CD4-positive, alpha-beta T cell (primary cell): Measurements from ENCODE around the gene ZNF423. TPM values are rescaled to one million over a fixed set of nuclear protein-coding genes. Genes with fewer than 3 reads are reported as not detected.
"Not testable (repeated sequence)": the region's sequence is repeated elsewhere in the genome, so short reads cannot be mapped to it uniquely, and the experiment has no call there.

Experiments used
- ATAC-seq: fragments of 200-7000 bp; cut with Tn5 transposase; one replicate; pipeline ENCODE4 v1.10.0; 2022; ENCODE audit warnings: mild to moderate bottlenecking; ENCODE audit not compliant: poor library complexity
- CTCF ChIA-PET: fragments of 350-600 bp; sonication (Branson Sonifier 250); formaldehyde crosslinking; loops from one replicate; lab custom pipeline; 2021; ENCODE audit warnings: antibody characterized with exemption, inconsistent platforms; lab: Charles Lee
- POLR2A ChIA-PET: fragments of 350-600 bp; sonication (Branson Sonifier 250); formaldehyde crosslinking; loops from one replicate; lab custom pipeline; 2021; ENCODE audit warnings: antibody characterized with exemption, inconsistent platforms; lab: Charles Lee
- DNase-seq, 14 experiments: peaks; one replicate each; pipeline ENCODE4 v3.0.0-alpha.2; 2013 to 2020; ENCODE audit warnings: mixed read lengths in 2 of 14
- H3K27ac ChIP-seq, 2 donors: one replicate each; pipeline versions ENCODE4 v1.5.1 to v1.7.0; 2013; ENCODE audit warnings: low read length in 2 of 2, low read depth in 1 of 2, mild to moderate bottlenecking in 1 of 2
- H3K27me3 ChIP-seq, 2 experiments: 1 replicate in 1 of 2; 2 replicates in 1 of 2; pipeline versions ENCODE4 v1.6.1 to v1.7.0; 2013; ENCODE audit warnings: low read length in 2 of 2, control low read depth in 1 of 2, mild to moderate bottlenecking in 1 of 2, moderate library complexity in 1 of 2; ENCODE audit not compliant: insufficient read depth in 2 of 2, control insufficient read depth in 1 of 2
- H3K36me3 ChIP-seq: one replicate; pipeline ENCODE4 v1.6.1; 2013; ENCODE audit warnings: low read length, control low read depth; ENCODE audit not compliant: insufficient read depth
- H3K4me1 ChIP-seq: one replicate; pipeline ENCODE4 v1.6.1; 2013; ENCODE audit warnings: low read length, control low read depth; ENCODE audit not compliant: insufficient read depth
- H3K4me3 ChIP-seq: one replicate; pipeline ENCODE4 v1.5.1; 2013; ENCODE audit warnings: mild to moderate bottlenecking, low read length, moderate library complexity
- H3K9me3 ChIP-seq, 2 experiments: 1 replicate in 1 of 2; 2 replicates in 1 of 2; pipeline versions ENCODE4 v1.6.1 to v1.7.0; 2013; ENCODE audit warnings: low read length in 2 of 2, mild to moderate bottlenecking in 2 of 2, control low read depth in 1 of 2, moderate library complexity in 1 of 2; ENCODE audit not compliant: control insufficient read depth in 1 of 2, insufficient read depth in 1 of 2
- H3K27ac Mint-ChIP-seq: one replicate; pipeline ENCODE4 v1.8.0; 2020; ENCODE audit warnings: mixed read lengths
- H3K27me3 Mint-ChIP-seq: one replicate; pipeline ENCODE4 v1.8.0; 2021; ENCODE audit warnings: mixed read lengths
- H3K36me3 Mint-ChIP-seq: one replicate; pipeline ENCODE4 v1.8.0; 2021; ENCODE audit warnings: low read depth, mixed read lengths
- H3K4me1 Mint-ChIP-seq: one replicate; pipeline ENCODE4 v1.8.0; 2021; ENCODE audit warnings: low read depth, mixed read lengths
- H3K4me3 Mint-ChIP-seq: one replicate; pipeline ENCODE4 v1.8.0; 2020; ENCODE audit warnings: mild to moderate bottlenecking, mixed read lengths
- H3K9me3 Mint-ChIP-seq: one replicate; pipeline ENCODE4 v1.8.0; 2020; ENCODE audit warnings: mixed read lengths
- CTCF ChIP-seq: fragments of 200-600 bp; IDR thresholded peaks from one replicate; pipeline ENCODE4 v1.8.0; 2022; ENCODE audit warnings: antibody characterized with exemption, mild to moderate bottlenecking
- intact Hi-C, 2 experiments: fragments of 100-400 bp; cut with DNase I in 1 of 2; cut with micrococcal nuclease in 1 of 2; formaldehyde crosslinking; loops; one replicate each; pipeline versions ENCODE4 v1.15.1 to v1.9.0; 2023 to 2025; cut with DNase I, micrococcal nuclease
- total RNA-seq, 174 experiments: library from RNA in 2 of 174; stranded (reverse) in 2 of 174; gene quantifications; one replicate each; pipeline ENCODE4 v1.2.3 and lab custom pipeline; 2021 to 2026

Gene ZNF423
- total RNA-seq, 2 experiments from 2014 or later: not detected

DNA sequence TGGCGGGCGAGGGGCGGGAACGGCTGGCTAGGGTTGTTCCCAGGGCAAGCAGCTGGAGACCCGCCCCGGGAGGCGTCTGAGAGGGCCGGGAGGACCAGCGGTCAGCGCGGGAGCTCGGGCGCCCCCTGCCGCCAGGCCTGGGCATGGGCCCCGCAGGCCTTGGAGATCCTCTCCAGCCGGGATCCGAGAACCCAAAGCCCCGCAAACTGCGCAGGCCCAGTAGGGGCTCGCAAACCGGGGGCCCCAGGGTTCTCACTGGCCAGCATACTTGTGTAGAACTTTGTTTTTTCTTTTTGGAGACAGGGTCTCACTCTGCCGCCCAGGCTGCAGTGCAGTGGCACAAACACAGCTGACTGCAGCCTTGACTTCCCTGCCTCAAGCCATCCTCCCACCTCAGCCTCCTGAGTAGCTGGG lies 20.8 kb upstream of the ZNF423 start:
- no peak overlapping the region for H3K27ac Mint-ChIP-seq
- Histone ChIP-seq H3K4me1 (peaks cover 3% of the 10 kb centered on the region), H3K27me3 (peaks cover 20 to 34% of the 10 kb centered on the region in 2 experiments), H3K9me3 (peaks cover 0 to 3% of the 10 kb centered on the region in 2 experiments), H3K27ac (no peak overlapping the region), H3K4me3 (no peak overlapping the region), H3K36me3 (no peaks in the 10 kb centered on the region)
- TF ChIP-seq CTCF: peak; percentile 51
- ChIA-PET POLR2A (no interaction called here), CTCF (no interaction called here)
- no peak overlapping the region for H3K4me3 Mint-ChIP-seq
- H3K4me1 Mint-ChIP-seq: no peaks in the 10 kb centered on the region
- no peaks in the 10 kb centered on the region for H3K9me3 Mint-ChIP-seq
- DNase-seq (peak in 4 of 14 experiments; percentile 11 to 40 (median 31)), ATAC-seq (no peak)
- H3K27me3 Mint-ChIP-seq: peaks cover 73% of the 10 kb centered on the region
- H3K36me3 Mint-ChIP-seq: no peaks in the 10 kb centered on the region
- intact Hi-C loops: loop anchor here in 1 of 2 experiments (5.0 kb wide), 1 partner anchor 469 kb away; no protein-coding TSS in a partner anchor

- Histone ChIP-seq H3K27ac (no peak overlapping the region), H3K27me3 (peaks cover 20 to 34% of the 10 kb centered on the region in 2 experiments), H3K9me3 (peaks cover 0 to 2% of the 10 kb centered on the region in 2 experiments), H3K36me3 (no peaks in the 10 kb centered on the region), H3K4me3 (no peak overlapping the region), H3K4me1 (peaks cover 3% of the 10 kb centered on the region)
- Mint-ChIP-seq H3K4me1 (no peaks in the 10 kb centered on the region), H3K27me3 (peaks cover 68% of the 10 kb centered on the region), H3K27ac (no peak overlapping the region), H3K36me3 (no peaks in the 10 kb centered on the region), H3K4me3 (no peak overlapping the region), H3K9me3 (no peaks in the 10 kb centered on the region)
- CTCF ChIA-PET: no interaction called here
- intact Hi-C loops: loop anchor here in 1 of 2 experiments (5.0 kb wide), 1 partner anchor 469 kb away; no protein-coding TSS in a partner anchor
- no peak for DNase-seq
- TF ChIP-seq CTCF: no peak
- POLR2A ChIA-PET: no interaction called here
- ATAC-seq: no peak
Observed at GRCh38 chr16:49875806-49876715, 20.1 kb upstream of the ZNF423 start.

DNA sequence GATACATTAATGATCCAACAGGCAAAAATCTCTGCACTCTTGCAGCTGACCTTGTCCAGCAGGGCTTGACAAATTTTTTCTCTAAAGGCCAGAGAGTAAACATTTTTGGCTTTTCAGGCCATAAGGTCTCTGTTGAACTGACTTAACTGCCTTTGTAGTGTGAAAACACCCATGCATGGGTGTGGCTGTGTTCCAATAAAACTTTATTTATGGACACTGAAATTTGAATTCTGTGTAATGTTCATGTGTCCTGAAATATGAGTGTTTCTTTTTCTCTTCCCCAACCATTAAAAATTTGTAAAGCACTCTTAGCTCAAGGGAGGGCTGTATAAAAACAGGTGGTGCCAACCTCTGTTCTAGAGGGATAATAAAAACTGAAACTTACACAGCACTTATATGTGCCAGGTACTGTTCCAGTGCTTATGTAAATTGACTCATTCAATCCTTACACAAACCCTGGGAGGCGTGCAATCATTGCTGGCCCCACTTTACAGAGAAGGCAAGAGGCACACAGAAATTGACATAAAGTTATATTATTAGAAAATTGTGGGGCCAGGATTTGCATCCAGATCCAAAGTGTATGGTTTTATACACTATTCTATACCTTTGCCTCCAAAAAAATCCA lies 18.8 kb upstream of the ZNF423 start:
- H3K27ac ChIP-seq: no peak overlapping the region
- H3K4me3 Mint-ChIP-seq: no peak overlapping the region
- H3K27ac Mint-ChIP-seq: no peak overlapping the region
- no peak for ATAC-seq
- no peaks in the 10 kb centered on the region for H3K4me1 Mint-ChIP-seq
- H3K27me3 ChIP-seq: peaks cover 20 to 30% of the 10 kb centered on the region in 2 experiments
- no peak for DNase-seq
- POLR2A ChIA-PET: no interaction called here
- no peaks in the 10 kb centered on the region for H3K36me3 Mint-ChIP-seq
- H3K4me3 ChIP-seq: no peak overlapping the region
- H3K4me1 ChIP-seq: peaks cover 3% of the 10 kb centered on the region
- no peaks in the 10 kb centered on the region for H3K9me3 ChIP-seq
- H3K27me3 Mint-ChIP-seq: peaks cover 54% of the 10 kb centered on the region
- no peak for TF ChIP-seq CTCF
- intact Hi-C loops: loop anchor here in 1 of 2 experiments (5.0 kb wide), 1 partner anchor 467 kb away; no protein-coding TSS in a partner anchor
- no peaks in the 10 kb centered on the region for H3K36me3 ChIP-seq
- no peaks in the 10 kb centered on the region for H3K9me3 Mint-ChIP-seq
- CTCF ChIA-PET: no interaction called here

GRCh38 chr16:49871824-49872223 lies 15.9 kb upstream of the ZNF423 start:
- H3K27ac Mint-ChIP-seq, H3K4me3 ChIP-seq, H3K4me3 Mint-ChIP-seq, intact Hi-C loops, H3K27ac ChIP-seq, H3K4me1 ChIP-seq, CTCF ChIA-PET, H3K9me3 ChIP-seq, H3K36me3 Mint-ChIP-seq, POLR2A ChIA-PET, H3K9me3 Mint-ChIP-seq, ATAC-seq, H3K4me1 Mint-ChIP-seq, DNase-seq, H3K36me3 ChIP-seq: not testable (repeated sequence)
- H3K27me3 ChIP-seq: peaks cover 11 to 12% of the 10 kb centered on the region in 2 experiments
- peaks cover 45% of the 10 kb centered on the region for H3K27me3 Mint-ChIP-seq
